Small intestine (tissue), 7 donors: ENCODE results near the gene PALD1. TPM values are rescaled to one million over a fixed set of nuclear protein-coding genes. Genes with fewer than 3 reads are reported as not detected.
"Not testable (repeated sequence)": the region's sequence is repeated elsewhere in the genome, so short reads cannot be mapped to it uniquely, and the experiment has no call there.

Experiments
- DNase-seq, 2 donors: peaks; one replicate each; pipeline versions ENCODE4 v3.0.0 to v3.0.0-alpha.2; 2013
- FAIRE-seq: peaks from 2 replicates; lab custom pipeline; 2012; peaks lifted over from hg19 to GRCh38; lab: Jason Lieb, UNC
- H3K27ac ChIP-seq, 3 donors: one replicate each; pipeline ENCODE4 v1.5.1; 2013; ENCODE audit warnings: low read length in 2 of 3, mild to moderate bottlenecking in 2 of 3, control low read depth in 1 of 3, inconsistent platforms in 1 of 3, low read depth in 1 of 3, moderate library complexity in 1 of 3
- H3K27me3 ChIP-seq, 3 donors: one replicate each; pipeline ENCODE4 v1.6.1; 2013; ENCODE audit warnings: low read length in 3 of 3, inconsistent platforms in 1 of 3; ENCODE audit not compliant: control insufficient read depth in 3 of 3, insufficient read depth in 3 of 3
- H3K36me3 ChIP-seq, 3 donors: one replicate each; pipeline ENCODE4 v1.6.1; 2013; ENCODE audit warnings: low read length in 3 of 3, inconsistent platforms in 1 of 3, low read depth in 1 of 3, mild to moderate bottlenecking in 1 of 3, moderate library complexity in 1 of 3; ENCODE audit not compliant: control insufficient read depth in 3 of 3, insufficient read depth in 2 of 3
- H3K4me1 ChIP-seq, 3 donors: one replicate each; pipeline ENCODE4 v1.6.1; 2013; ENCODE audit warnings: low read length in 2 of 3, inconsistent platforms in 1 of 3, low read depth in 1 of 3, mild to moderate bottlenecking in 1 of 3, moderate library complexity in 1 of 3; ENCODE audit not compliant: control insufficient read depth in 3 of 3, insufficient read depth in 2 of 3
- H3K4me3 ChIP-seq, 3 donors: one replicate each; pipeline ENCODE4 v1.5.1; 2013; ENCODE audit warnings: low read length in 3 of 3, control low read depth in 1 of 3, inconsistent platforms in 1 of 3, low read depth in 1 of 3, mild to moderate bottlenecking in 1 of 3, moderate library complexity in 1 of 3
- H3K9me3 ChIP-seq, 2 donors: one replicate each; pipeline ENCODE4 v1.6.1; 2013; ENCODE audit warnings: low read depth in 1 of 2, low read length in 1 of 2; ENCODE audit not compliant: control insufficient read depth in 2 of 2, insufficient read depth in 1 of 2
- WGBS, 3 donors: extraction: QIAGEN DNeasy Blood & Tissue Kit; methylation state at CpG; one replicate each; pipeline ENCODE4 v1.1.7; 2013; 5-methylcytosine and 5-hydroxymethylcytosine counted together
- polyA plus RNA-seq, 4 donors: library from polyadenylated mRNA; stranded (reverse) in 3 of 4; unstranded in 1 of 4; fragments of 200-250 nt in 3 of 4; fragments of 120-200 nt in 1 of 4; gene quantifications; one replicate each; pipeline versions ENCODE4 v1.2.1 to v1.2.3, GENCODE V29; 2013
- donor health status: healthy with polysubstance abuse.
- donor health status: control.
- donor health status: control.
- donor health status: Bipolar disorder and iron deficiency.
- donor health status: healthy.

The PALD1 gene
- polyA plus RNA-seq, 4 donors = 0.22 to 4.2 (median 3.2) TPM

GRCh38 chr10:70613941-70614340 lies 135.4 kb downstream of the PALD1 start:
- FAIRE-seq (no peak), DNase-seq (no peak)
- Histone ChIP-seq H3K27ac (no peak overlapping the region), H3K4me1 (no peaks in the 10 kb centered on the region), H3K9me3 (peaks cover 0 to 2% of the 10 kb centered on the region in 2 donors), H3K36me3 (no peaks in the 10 kb centered on the region), H3K27me3 (no peaks in the 10 kb centered on the region), H3K4me3 (no peak overlapping the region)
- 48 to 60% (median 56%) methylated on average over 2 of the region's 2 CpGs for WGBS, 3 donors

GRCh38 chr10:70614364-70614763 lies 135.8 kb downstream of the PALD1 start:
- not testable (repeated sequence) for H3K27me3 ChIP-seq, H3K36me3 ChIP-seq, H3K4me3 ChIP-seq, H3K4me1 ChIP-seq, H3K9me3 ChIP-seq, H3K27ac ChIP-seq, FAIRE-seq, DNase-seq
- 85 to 91% (median 88%) methylated on average over 3 of the region's 3 CpGs for WGBS, 3 donors

GRCh38 chr10:70615211-70615610 lies 136.6 kb downstream of the PALD1 start:
- H3K4me1 ChIP-seq = no peaks in the 10 kb centered on the region
- H3K27ac ChIP-seq = no peak overlapping the region
- H3K9me3 ChIP-seq = peaks cover 0 to 7% of the 10 kb centered on the region in 2 donors
- FAIRE-seq = no peak
- H3K27me3 ChIP-seq = no peaks in the 10 kb centered on the region
- no peak overlapping the region for H3K4me3 ChIP-seq
- 81 to 96% (median 92%) methylated on average over 2 of the region's 2 CpGs for WGBS, 3 donors
- DNase-seq = no peak
- no peaks in the 10 kb centered on the region for H3K36me3 ChIP-seq

GRCh38 chr10:70615784-70616522 lies 137.4 kb downstream of the PALD1 start:
- Histone ChIP-seq H3K4me3 (no peak overlapping the region), H3K4me1 (no peaks in the 10 kb centered on the region), H3K9me3 (peaks cover 0 to 13% of the 10 kb centered on the region in 2 donors), H3K27ac (no peak overlapping the region), H3K27me3 (no peaks in the 10 kb centered on the region), H3K36me3 (no peaks in the 10 kb centered on the region)
- DNase-seq = no peak
- 60 to 85% (median 72%) methylated on average over 7 of the region's 7 CpGs for WGBS, 3 donors
- no peak for FAIRE-seq

GRCh38 chr10:70616761-70617160 lies 138.2 kb downstream of the PALD1 start:
- Histone ChIP-seq H3K4me1 (no peaks in the 10 kb centered on the region), H3K9me3 (peaks cover 0 to 13% of the 10 kb centered on the region in 2 donors), H3K4me3 (no peak overlapping the region), H3K36me3 (no peaks in the 10 kb centered on the region), H3K27me3 (no peaks in the 10 kb centered on the region), H3K27ac (no peak overlapping the region)
- DNase-seq (no peak), FAIRE-seq (no peak)
- WGBS, 3 donors = 81 to 89% (median 87%) methylated on average over 4 of the region's 4 CpGs

Other genes with a start within 250 kb of the PALD1 start
- gene PPA1, start 245.3 kb upstream of the PALD1 start, polyA plus RNA-seq = 100 to 1,000 TPM; 103 to 383 (median 203) TPM
- gene NPFFR1, start 194.8 kb upstream of the PALD1 start, polyA plus RNA-seq = under 1 TPM in 2 of 4 donors, not detected in 2; 0.06 to 0.22 TPM
- 10 to 100 TPM in 1 of 4 donors, 1 to 10 TPM in 2, under 1 TPM in 1; 0.89 to 10.9 (median 4.1) TPM for gene LRRC20, start 96.1 kb upstream of the PALD1 start, polyA plus RNA-seq
- gene EIF4EBP2, start 74.6 kb upstream of the PALD1 start, polyA plus RNA-seq = 10 to 100 TPM; 30.2 to 78.8 (median 61.8) TPM
- gene NODAL, start 37.1 kb upstream of the PALD1 start, polyA plus RNA-seq = under 1 TPM in 2 of 4 donors, not detected in 2; 0.04 to 0.16 TPM
- 1 to 10 TPM in 3 of 4 donors, under 1 TPM in 1; 0.87 to 2.4 (median 1.6) TPM for gene PRF1, start 124.0 kb downstream of the PALD1 start, polyA plus RNA-seq
- gene ADAMTS14, start 193.7 kb downstream of the PALD1 start, polyA plus RNA-seq = 1 to 10 TPM in 1 of 4 donors, under 1 TPM in 3; 0.45 to 7.7 (median 0.79) TPM